ENCODE data around the gene RSF1. TPM values are rescaled to one million over a fixed set of nuclear protein-coding genes. Genes with fewer than 3 reads are reported as not detected.

The RSF1 gene
- total RNA-seq, 4 donors from 2014 or later = 42.6 to 58.6 (median 49.4) TPM

DNA sequence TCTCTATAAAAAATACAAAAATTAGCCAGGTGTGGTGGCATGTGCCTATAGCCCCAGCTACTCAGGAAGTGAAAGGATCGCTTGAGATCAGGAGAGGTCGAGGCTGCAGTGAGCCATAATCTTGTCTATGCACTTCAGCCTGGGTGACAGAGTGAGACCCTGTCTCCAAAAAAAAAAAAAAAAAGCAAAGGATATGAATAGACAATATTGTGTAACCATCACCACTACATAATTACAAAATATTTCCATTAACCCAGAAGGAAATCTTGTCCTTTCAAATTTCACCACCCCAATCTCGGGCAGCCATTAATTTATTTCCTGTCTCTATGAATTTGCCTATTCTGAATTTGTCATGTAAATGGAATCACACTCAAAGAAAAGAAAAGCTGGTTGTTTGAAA lies 21.2 kb downstream of the RSF1 start:
- no peak for TF ChIP-seq CTCF (IDR thresholded peaks at IDR 0.05; ENCODE audit: low read depth)

- TF ChIP-seq CTCF (IDR thresholded peaks at IDR 0.05; ENCODE audit: low read depth) = no peak
Measured at GRCh38 chr11:77793972-77794371, 26.6 kb downstream of the RSF1 start.

DNA sequence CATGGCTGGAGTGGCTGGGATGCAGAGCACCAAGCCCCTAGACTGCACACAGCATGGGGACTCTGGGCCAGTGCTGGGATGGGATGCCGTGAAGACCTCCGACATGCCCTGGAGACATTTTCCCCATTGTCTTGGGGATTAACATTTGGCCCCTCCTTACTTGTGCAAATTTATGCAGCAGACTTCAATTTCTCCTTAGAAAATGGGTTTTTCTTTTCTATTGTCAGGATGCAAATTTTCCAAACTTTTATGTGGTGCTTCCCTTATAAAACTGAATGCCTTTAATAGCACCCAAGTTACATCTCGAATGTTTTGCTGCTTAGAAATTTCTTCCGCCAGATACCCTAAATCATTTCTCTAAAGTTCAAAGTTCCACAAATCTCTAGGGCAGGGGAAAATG lies 29.2 kb downstream of the RSF1 start:
- TF ChIP-seq CTCF (IDR thresholded peaks at IDR 0.05; ENCODE audit: low read depth) = no peak

DNA sequence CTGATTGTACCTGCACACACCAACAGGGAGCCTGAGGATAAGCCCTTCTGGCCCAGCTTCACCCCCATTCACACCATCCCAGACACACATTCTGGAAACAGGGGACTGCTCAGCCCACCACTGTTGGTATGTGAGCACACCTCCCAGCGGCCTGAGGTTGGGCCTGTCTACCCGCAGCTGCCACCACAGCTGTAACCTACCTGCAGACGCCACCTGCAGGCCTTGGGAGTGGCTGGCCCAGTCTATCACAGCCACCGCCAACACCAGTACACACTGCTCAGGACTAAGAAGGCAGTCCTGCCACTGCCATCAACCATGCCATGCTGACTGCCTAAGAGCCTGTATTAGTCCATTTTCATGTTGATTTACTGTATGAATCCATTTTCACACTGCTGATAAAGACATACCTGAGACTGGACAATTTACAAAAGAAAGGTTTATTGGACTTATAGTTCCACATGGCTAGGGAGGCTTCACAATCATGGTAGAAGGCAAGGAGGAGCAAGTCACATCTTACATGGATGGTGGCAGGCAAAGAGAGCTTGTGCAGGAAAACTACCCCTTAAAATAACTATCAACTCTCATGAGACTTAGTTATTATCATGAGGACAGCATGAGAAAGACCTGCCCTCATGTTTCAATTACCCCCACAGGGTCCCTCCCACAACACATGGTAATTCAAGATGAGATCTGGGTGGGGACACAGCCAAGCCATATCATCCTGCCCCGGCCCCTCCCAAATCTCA lies 30.6 kb downstream of the RSF1 start:
- TF ChIP-seq CTCF (IDR thresholded peaks at IDR 0.05; ENCODE audit: low read depth) = no peak

DNA sequence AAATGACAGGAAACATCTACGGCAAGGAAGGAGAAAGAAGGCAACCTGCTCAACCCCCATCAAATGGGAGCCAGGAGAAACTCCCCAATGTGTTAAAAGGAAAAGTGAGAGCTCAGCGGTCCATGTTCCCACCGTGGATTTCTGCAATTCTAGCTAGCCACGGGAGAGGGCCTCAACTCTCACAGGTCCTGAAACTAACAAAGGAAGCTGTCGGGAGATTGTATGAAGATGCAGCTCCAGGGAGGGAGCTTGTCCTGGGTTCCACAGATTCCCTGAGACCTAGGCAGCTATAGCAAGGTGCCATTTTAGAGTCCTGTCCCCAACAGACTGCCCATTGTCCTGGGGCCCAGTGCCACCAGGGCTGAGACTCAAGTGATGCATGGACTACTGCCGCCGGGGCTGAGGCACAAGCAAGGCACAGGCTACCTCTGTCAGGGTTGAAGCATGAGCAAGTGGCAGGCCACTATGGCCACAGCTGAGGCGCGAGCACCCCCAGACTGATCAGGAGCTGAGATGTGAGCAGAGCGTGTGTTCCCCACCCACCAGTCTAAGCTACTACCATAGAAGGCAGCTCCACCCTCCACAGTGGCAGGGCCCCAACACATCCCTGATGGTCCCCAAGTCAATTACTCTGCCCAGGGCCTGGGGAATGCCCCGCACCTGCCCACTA lies 31.3 kb downstream of the RSF1 start:
- no peak for TF ChIP-seq CTCF (IDR thresholded peaks at IDR 0.05; ENCODE audit: low read depth)

DNA sequence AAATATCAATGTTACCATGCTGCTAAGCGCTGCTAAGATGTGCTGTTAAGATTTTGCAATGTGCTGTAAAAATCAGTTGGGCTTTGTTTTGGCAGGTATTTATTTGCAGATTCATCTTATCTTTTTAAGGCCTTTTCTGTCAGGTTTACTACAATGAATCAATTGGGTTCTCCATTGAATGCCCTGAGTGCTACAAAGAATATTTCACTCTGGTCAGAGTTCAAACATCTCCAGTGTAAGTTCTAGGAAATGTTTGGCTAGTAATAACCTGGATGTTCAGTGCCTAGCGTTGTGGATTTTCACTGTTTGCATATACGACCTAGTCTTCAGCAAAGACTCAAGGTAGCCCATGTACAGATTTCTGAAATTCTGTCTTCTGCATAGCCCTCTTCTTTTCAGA lies 36.0 kb downstream of the RSF1 start:
- TF ChIP-seq CTCF (IDR thresholded peaks at IDR 0.05; ENCODE audit: low read depth) = no peak

GRCh38 chr11:77783025-77783424 lies 37.5 kb downstream of the RSF1 start:
- no peak for TF ChIP-seq CTCF (IDR thresholded peaks at IDR 0.05; ENCODE audit: low read depth)

Data from subcutaneous adipose tissue (tissue), 4 donors.